Inflammatory macrophage (primary cell): ENCODE measurements around the gene TKT.
A peak's percentile ranks its signal among the peaks of the same experiment; 100 is the strongest.

Experiments
- DNase-seq, 2 donors: peaks; one replicate each; pipeline ENCODE4 v3.0.0-alpha.2; 2020 to 2022

The TKT gene

GRCh38 chr3:53259427-53260259 is 3.8 kb upstream of the TKT start:
- DNase-seq: no peak

- DNase-seq: no peak
Measured at GRCh38 chr3:53258600-53259426, 3.0 kb upstream of the TKT start.

- no peak for DNase-seq
Measured at GRCh38 chr3:53257465-53257864, 1.6 kb upstream of the TKT start.

- DNase-seq: no peak
Measured at GRCh38 chr3:53256704-53257055, 858 bp upstream of the TKT start.

- peak; percentile 42 to 66 for DNase-seq
Measured at GRCh38 chr3:53255423-53255774, 423 bp downstream of the TKT start.

GRCh38 chr3:53254509-53255422 is 1.1 kb downstream of the TKT start:
- DNase-seq: peak; percentile 46 to 56

GRCh38 chr3:53253707-53254508 is 1.9 kb downstream of the TKT start:
- DNase-seq: no peak

- DNase-seq: peak in 1 of 2 donors; percentile 44
Measured at GRCh38 chr3:53252947-53253322, 2.9 kb downstream of the TKT start.

GRCh38 chr3:53252096-53252946 is 3.5 kb downstream of the TKT start:
- DNase-seq: peak; percentile 86 to 92

- no peak for DNase-seq
Measured at GRCh38 chr3:53250881-53251605, 4.8 kb downstream of the TKT start.

- no peak for DNase-seq
Measured at GRCh38 chr3:53250453-53250852, 5.4 kb downstream of the TKT start.

GRCh38 chr3:53248161-53248560 is 7.7 kb downstream of the TKT start:
- no peak for DNase-seq

- DNase-seq: no peak
Measured at GRCh38 chr3:53247619-53248018, 8.2 kb downstream of the TKT start.

GRCh38 chr3:53244271-53244670 is 11.6 kb downstream of the TKT start:
- DNase-seq: no peak

GRCh38 chr3:53243785-53244184 is 12.0 kb downstream of the TKT start:
- no peak for DNase-seq

GRCh38 chr3:53243165-53243564 is 12.7 kb downstream of the TKT start:
- DNase-seq: no peak

- peak in 1 of 2 donors; percentile 76 for DNase-seq
Measured at GRCh38 chr3:53242642-53243041, 13.2 kb downstream of the TKT start.

GRCh38 chr3:53242155-53242554 is 13.7 kb downstream of the TKT start:
- DNase-seq: no peak

GRCh38 chr3:53240989-53241972 is 14.5 kb downstream of the TKT start:
- no peak for DNase-seq
